ENCODE measurements around the gene POU2AF2.

DNA sequence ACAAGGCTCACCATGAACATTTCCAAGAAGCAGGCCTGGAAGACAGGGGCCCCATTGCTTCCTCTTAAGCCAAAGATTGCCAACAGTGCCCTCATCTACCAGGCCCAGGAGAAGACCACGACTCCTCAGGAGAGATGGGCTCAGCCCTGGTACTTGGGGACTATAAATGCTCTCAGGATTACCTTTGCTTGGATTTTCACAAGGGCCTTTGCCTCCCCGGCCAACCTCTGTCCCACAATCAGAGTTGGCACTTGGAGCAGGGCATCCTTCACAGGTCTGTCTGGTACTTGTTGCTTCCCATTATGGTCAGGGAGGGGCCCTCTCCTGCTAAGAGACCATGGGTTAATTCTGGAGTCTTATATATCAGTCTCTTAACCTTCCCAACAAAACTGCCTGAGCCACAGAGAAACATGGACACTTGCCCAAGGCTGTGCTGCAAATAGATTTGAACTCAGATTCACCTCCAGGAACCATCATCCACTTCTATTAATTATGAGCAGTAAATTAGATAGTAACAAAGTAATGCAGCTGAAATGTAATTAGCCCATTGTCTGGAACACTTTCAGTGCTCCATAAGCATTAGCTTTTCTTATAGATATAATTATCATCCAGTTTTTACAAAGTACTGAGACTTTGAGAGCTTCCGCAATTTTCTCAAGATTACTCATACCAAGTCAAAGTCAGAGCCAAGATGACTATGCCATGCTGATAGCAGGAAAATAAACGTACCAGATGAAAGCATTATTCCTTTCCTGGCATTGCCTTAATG, 86.4 kb downstream of the POU2AF2 start:
- TF ChIP-seq, protein P1, sequence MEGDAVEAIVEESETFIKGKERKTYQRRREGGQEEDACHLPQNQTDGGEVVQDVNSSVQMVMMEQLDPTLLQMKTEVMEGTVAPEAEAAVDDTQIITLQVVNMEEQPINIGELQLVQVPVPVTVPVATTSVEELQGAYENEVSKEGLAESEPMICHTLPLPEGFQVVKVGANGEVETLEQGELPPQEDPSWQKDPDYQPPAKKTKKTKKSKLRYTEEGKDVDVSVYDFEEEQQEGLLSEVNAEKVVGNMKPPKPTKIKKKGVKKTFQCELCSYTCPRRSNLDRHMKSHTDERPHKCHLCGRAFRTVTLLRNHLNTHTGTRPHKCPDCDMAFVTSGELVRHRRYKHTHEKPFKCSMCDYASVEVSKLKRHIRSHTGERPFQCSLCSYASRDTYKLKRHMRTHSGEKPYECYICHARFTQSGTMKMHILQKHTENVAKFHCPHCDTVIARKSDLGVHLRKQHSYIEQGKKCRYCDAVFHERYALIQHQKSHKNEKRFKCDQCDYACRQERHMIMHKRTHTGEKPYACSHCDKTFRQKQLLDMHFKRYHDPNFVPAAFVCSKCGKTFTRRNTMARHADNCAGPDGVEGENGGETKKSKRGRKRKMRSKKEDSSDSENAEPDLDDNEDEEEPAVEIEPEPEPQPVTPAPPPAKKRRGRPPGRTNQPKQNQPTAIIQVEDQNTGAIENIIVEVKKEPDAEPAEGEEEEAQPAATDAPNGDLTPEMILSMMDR (IDR thresholded peaks at IDR 0.05; ENCODE audit: insufficient read depth, low read depth, low read length): no peak
- TF ChIP-seq EZH2 (IDR thresholded peaks at IDR 0.05; ENCODE audit: insufficient read depth, low read length): no peak

Data from astrocyte (in vitro differentiated cells and primary cell).